DOHH2 (cell line): Measurements from ENCODE around the gene KCNH5.

Experiments
- H3F3A ChIP-seq: fragments of 200-600 bp; sonication (generic), shearing (Covaris generic); 2 replicates; pipeline ENCODE4 v1.6.0; 2016; ENCODE audit warnings: antibody characterized with exemption, mild to moderate bottlenecking; ENCODE audit not compliant: control insufficient read depth, insufficient read depth
- H3K27ac ChIP-seq: fragments of 200-600 bp; sonication (generic); 2 replicates; pipeline ENCODE4 v1.5.1; 2014; ENCODE audit warnings: low read depth, mild to moderate bottlenecking, low read length, moderate library complexity
- H3K27me3 ChIP-seq: fragments of 200-600 bp; sonication (generic); 2 replicates; pipeline ENCODE4 v1.6.1; 2014; ENCODE audit warnings: mild to moderate bottlenecking, low read length, mixed read lengths; ENCODE audit not compliant: control insufficient read depth
- H3K36me3 ChIP-seq: fragments of 200-600 bp; sonication (generic); 2 replicates; pipeline ENCODE4 v1.6.1; 2014; ENCODE audit warnings: mild to moderate bottlenecking, low read length, moderate library complexity, mixed read lengths; ENCODE audit not compliant: control insufficient read depth
- H3K4me1 ChIP-seq: fragments of 200-600 bp; sonication (generic); 2 replicates; pipeline ENCODE4 v1.6.1; 2014; ENCODE audit warnings: mild to moderate bottlenecking, low read length, mixed read lengths; ENCODE audit not compliant: control insufficient read depth
- H3K4me2 ChIP-seq: fragments of 200-600 bp; sonication (generic); 2 replicates; pipeline ENCODE4 v1.6.0; 2014; ENCODE audit warnings: mild to moderate bottlenecking, low read length, moderate library complexity
- H3K4me3 ChIP-seq: fragments of 200-600 bp; sonication (generic); 2 replicates; pipeline ENCODE4 v1.5.1; 2014; ENCODE audit warnings: mild to moderate bottlenecking, low read length, mixed read lengths
- H3K79me2 ChIP-seq: fragments of 200-600 bp; sonication (generic); 2 replicates; pipeline ENCODE4 v1.6.1; 2014; ENCODE audit warnings: mild to moderate bottlenecking, low read length, mixed read lengths; ENCODE audit not compliant: control insufficient read depth
- H3K9me2 ChIP-seq: fragments of 200-600 bp; sonication (generic); replicated peaks from 2 replicates; pipeline ENCODE4 v1.6.1; 2014; ENCODE audit warnings: mild to moderate bottlenecking, low read length, mixed read lengths; ENCODE audit not compliant: control insufficient read depth
- H3K9me3 ChIP-seq: fragments of 200-600 bp; sonication (generic); 2 replicates; pipeline ENCODE4 v1.6.1; 2014; ENCODE audit warnings: antibody characterized with exemption, low read length, mixed read lengths; ENCODE audit not compliant: control insufficient read depth, insufficient read depth
- H4K20me1 ChIP-seq: fragments of 200-600 bp; sonication (generic); 2 replicates; pipeline ENCODE4 v1.6.0; 2014; ENCODE audit warnings: low read depth, mild to moderate bottlenecking, antibody characterized with exemption, low read length, moderate library complexity; ENCODE audit not compliant: control insufficient read depth, insufficient read depth
- CTCF ChIP-seq: fragments of 200-600 bp; sonication (generic); IDR thresholded peaks from one replicate; pipeline ENCODE4 v1.5.1; 2014; ENCODE audit warnings: antibody characterized with exemption, mild to moderate bottlenecking, low read depth, low read length; ENCODE audit not compliant: poor library complexity, severe bottlenecking
- EZH2phosphoT487 ChIP-seq: fragments of 200-600 bp; sonication (generic); IDR thresholded peaks from 2 replicates; pipeline ENCODE4 v1.6.1; 2017; ENCODE audit warnings: borderline replicate concordance, mild to moderate bottlenecking, antibody characterized with exemption, low read length, moderate library complexity, mixed read lengths

KCNH5 gene

GRCh38 chr14:63051301-63051700 is 6.0 kb upstream of the KCNH5 start:
- Histone ChIP-seq H3K36me3 (no peaks in the 10 kb centered on the region), H4K20me1 (no peaks in the 10 kb centered on the region), H3K9me3 (no peaks in the 10 kb centered on the region), H3K9me2 (no peaks in the 10 kb centered on the region), H3K79me2 (no peaks in the 10 kb centered on the region), H3K4me3 (no peak overlapping the region), H3F3A (no peaks in the 10 kb centered on the region), H3K27me3 (no peaks in the 10 kb centered on the region), H3K27ac (no peak overlapping the region), H3K4me1 (no peaks in the 10 kb centered on the region), H3K4me2 (no peak overlapping the region)
- TF ChIP-seq EZH2phosphoT487, result no peak
- no peak for TF ChIP-seq CTCF

- Histone ChIP-seq H3K79me2 (no peaks in the 10 kb centered on the region), H3F3A (no peaks in the 10 kb centered on the region), H3K27ac (no peak overlapping the region), H3K27me3 (no peaks in the 10 kb centered on the region), H3K9me2 (no peaks in the 10 kb centered on the region), H3K36me3 (no peaks in the 10 kb centered on the region), H3K9me3 (no peaks in the 10 kb centered on the region), H4K20me1 (no peaks in the 10 kb centered on the region), H3K4me1 (no peaks in the 10 kb centered on the region), H3K4me3 (no peak overlapping the region), H3K4me2 (no peak overlapping the region)
- no peak for TF ChIP-seq CTCF
- TF ChIP-seq EZH2phosphoT487, result no peak
These were observed 5.4 kb upstream of the KCNH5 start for GRCh38 chr14:63050694-63051093.

GRCh38 chr14:63046339-63047268 is 1.3 kb upstream of the KCNH5 start:
- Histone ChIP-seq H3K36me3 (no peaks in the 10 kb centered on the region), H3K79me2 (no peaks in the 10 kb centered on the region), H3K9me3 (no peaks in the 10 kb centered on the region), H4K20me1 (no peaks in the 10 kb centered on the region), H3K4me1 (no peaks in the 10 kb centered on the region), H3K4me3 (no peak overlapping the region), H3K27ac (no peak overlapping the region), H3K27me3 (no peaks in the 10 kb centered on the region), H3K9me2 (no peaks in the 10 kb centered on the region), H3K4me2 (no peak overlapping the region), H3F3A (no peaks in the 10 kb centered on the region)
- TF ChIP-seq EZH2phosphoT487, result no peak
- TF ChIP-seq CTCF, result no peak
